ENCODE results near the gene TAPBP. TPM values are rescaled to one million over a fixed set of nuclear protein-coding genes. Genes with fewer than 3 reads are reported as not detected.
"Not testable (repeated sequence)": the region's sequence is repeated elsewhere in the genome, so short reads cannot be mapped to it uniquely, and the experiment has no call there.

The TAPBP gene
- total RNA-seq, 1 donor from 2014 or later, result 59.9 TPM

GRCh38 chr6:33288921-33289783 lies 24.7 kb downstream of the TAPBP start, which contains the start of the genes PFDN6 and WDR46:
TSS of gene PFDN6 (plus strand) at chr6:33289601. CDS start at chr6:33289857, 256 bp downstream.
TSS of gene WDR46 (minus strand) at chr6:33289239. CDS start at chr6:33289170, 69 bp downstream.
- no peak for DNase-seq (ENCODE audit: extremely low spot score in 2 of 2)
- intact Hi-C loops (cut with DNase I), result no loop called here
- Histone ChIP-seq H3K27ac (peak within 1 kb of the TSS; percentile 81), H3K36me3 (peaks cover 0 to 34% of the 10 kb centered on the region in 2 donors), H3K9me3 (no peaks in the 10 kb centered on the region), H3K4me1 (peaks cover 28% of the 10 kb centered on the region), H3K4me3 (peak within 1 kb of the TSS; percentile 63 to 81), H3K27me3 (no peaks in the 10 kb centered on the region)
- peak; percentile 74 to 100 for TF ChIP-seq POLR2AphosphoS5 (IDR thresholded peaks at IDR 0.05; ENCODE audit: insufficient read depth in 1 of 2, low read depth in 1 of 2)
- no peak for TF ChIP-seq CTCF (IDR thresholded peaks at IDR 0.05)
- TF ChIP-seq POLR2A (IDR thresholded peaks at IDR 0.05), result no peak

GRCh38 chr6:33288141-33288920 lies 25.5 kb downstream of the TAPBP start:
- intact Hi-C loops (cut with DNase I), result no loop called here
- DNase-seq (ENCODE audit: extremely low spot score in 2 of 2), result no peak
- Histone ChIP-seq H3K4me1 (peaks cover 28% of the 10 kb centered on the region), H3K36me3 (peaks cover 0 to 41% of the 10 kb centered on the region in 2 donors), H3K9me3 (no peaks in the 10 kb centered on the region), H3K4me3 (peak overlapping the region; percentile 63 to 81), H3K27ac (peak overlapping the region; percentile 81), H3K27me3 (no peaks in the 10 kb centered on the region)
- no peak for TF ChIP-seq POLR2A (IDR thresholded peaks at IDR 0.05)
- TF ChIP-seq CTCF (IDR thresholded peaks at IDR 0.05), result no peak
- TF ChIP-seq POLR2AphosphoS5 (IDR thresholded peaks at IDR 0.05; ENCODE audit: insufficient read depth in 1 of 2, low read depth in 1 of 2), result no peak

DNA sequence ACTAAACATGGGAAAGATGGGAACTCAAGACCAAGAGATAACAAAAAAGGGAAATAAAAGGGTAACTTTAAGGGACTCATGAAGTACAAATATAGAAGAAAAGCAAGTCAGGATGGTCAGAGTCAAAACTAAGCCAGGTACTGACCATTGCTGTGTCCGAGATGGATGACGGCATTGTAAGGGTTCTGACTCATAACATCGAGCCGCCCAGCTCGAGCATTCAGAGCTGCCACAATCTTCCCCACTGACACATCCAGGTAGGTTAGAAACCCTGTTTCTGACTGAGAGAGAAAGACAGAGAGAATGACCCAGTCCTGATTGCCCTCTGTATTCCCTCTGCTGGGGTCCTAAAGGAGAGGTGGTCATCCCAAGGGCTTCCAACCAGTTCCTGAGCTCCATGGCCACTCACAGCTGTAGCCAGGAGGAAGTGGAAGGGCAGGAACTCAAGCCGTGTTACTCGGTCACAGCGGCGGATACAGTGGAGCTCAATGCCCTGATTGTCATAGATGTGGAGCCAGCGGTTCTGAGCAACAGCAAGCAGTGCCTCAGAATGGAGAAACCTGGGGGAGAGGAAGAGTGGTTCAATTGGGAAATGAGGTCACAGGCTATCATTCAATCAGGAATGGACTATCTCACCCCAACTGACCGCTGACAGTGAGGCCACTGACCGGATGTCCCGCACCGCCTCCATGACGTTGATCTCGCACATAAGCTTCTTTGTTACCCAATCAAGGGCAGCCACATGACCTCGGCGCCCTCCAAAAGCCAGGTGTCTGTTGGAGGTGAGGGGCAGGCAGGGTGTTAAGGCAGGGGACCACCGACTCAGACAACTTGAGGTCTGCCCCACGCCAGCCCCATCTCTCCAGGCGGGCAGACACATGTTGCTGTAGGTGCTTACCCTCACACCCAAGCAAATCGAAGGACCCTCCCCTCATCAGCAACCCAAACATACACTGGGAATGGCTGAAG lies 26.6 kb downstream of the TAPBP start:
- TF ChIP-seq POLR2A (IDR thresholded peaks at IDR 0.05), result no peak
- no peak for TF ChIP-seq POLR2AphosphoS5 (IDR thresholded peaks at IDR 0.05; ENCODE audit: insufficient read depth in 1 of 2, low read depth in 1 of 2)
- no peak for TF ChIP-seq CTCF (IDR thresholded peaks at IDR 0.05)
- H3K27ac ChIP-seq, result no peak overlapping the region
- H3K4me3 ChIP-seq, result no peak overlapping the region
- peaks cover 28% of the 10 kb centered on the region for H3K4me1 ChIP-seq
- H3K27me3 ChIP-seq, result no peaks in the 10 kb centered on the region
- intact Hi-C loops (cut with DNase I), result no loop called here
- H3K9me3 ChIP-seq, result no peaks in the 10 kb centered on the region
- no peak for DNase-seq (ENCODE audit: extremely low spot score in 2 of 2)
- H3K36me3 ChIP-seq, result peaks cover 0 to 40% of the 10 kb centered on the region in 2 donors

DNA sequence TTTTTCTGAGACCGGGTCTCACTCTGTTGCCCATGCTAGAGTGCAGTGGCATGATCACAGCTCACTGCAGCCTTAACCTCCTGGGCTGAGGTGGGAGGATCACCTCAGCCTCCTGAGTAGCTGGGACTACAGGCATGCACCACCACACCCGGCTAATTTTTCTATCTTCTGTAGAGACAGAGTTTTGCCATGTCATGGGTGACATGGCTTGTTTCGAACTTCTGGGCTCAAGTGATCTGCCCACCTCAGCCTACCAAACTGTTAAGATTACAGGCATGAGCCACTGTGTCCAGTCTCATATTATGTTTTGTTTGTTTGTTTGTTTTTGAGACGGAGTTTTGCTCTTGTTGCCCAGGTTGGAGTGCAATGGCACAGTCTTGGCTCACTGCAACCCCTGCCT lies 28.7 kb downstream of the TAPBP start:
- H3K4me3 ChIP-seq; H3K27me3 ChIP-seq; intact Hi-C loops (cut with DNase I); H3K27ac ChIP-seq; DNase-seq (ENCODE audit: extremely low spot score in 2 of 2); H3K9me3 ChIP-seq: not testable (repeated sequence)
- H3K4me1 ChIP-seq, result peaks cover 20% of the 10 kb centered on the region
- peaks cover 0 to 32% of the 10 kb centered on the region in 2 donors for H3K36me3 ChIP-seq

GRCh38 chr6:33280539-33280938 lies 33.3 kb downstream of the TAPBP start:
- Histone ChIP-seq H3K27me3 (no peaks in the 10 kb centered on the region), H3K27ac (no peak overlapping the region), H3K4me1 (peaks cover 23% of the 10 kb centered on the region), H3K36me3 (peaks cover 0 to 49% of the 10 kb centered on the region in 2 donors), H3K4me3 (no peak overlapping the region), H3K9me3 (no peaks in the 10 kb centered on the region)
- intact Hi-C loops (cut with DNase I), result no loop called here
- TF ChIP-seq CTCF (IDR thresholded peaks at IDR 0.05) (no peak), POLR2A (IDR thresholded peaks at IDR 0.05) (no peak), POLR2AphosphoS5 (IDR thresholded peaks at IDR 0.05; ENCODE audit: insufficient read depth in 1 of 2, low read depth in 1 of 2) (no peak)
- DNase-seq (ENCODE audit: extremely low spot score in 2 of 2), result no peak

Data from vagina (tissue), 2 donors.